HG03442 (cell line): ENCODE data around the gene MOB2.
"Not testable (repeated sequence)": the region's sequence is repeated elsewhere in the genome, so short reads cannot be mapped to it uniquely, and the experiment has no call there.

Source experiments
- ATAC-seq: cut with Tn5 transposase; IDR thresholded peaks from one replicate; pipeline ENCODE4 v1.9.1; 2021; ENCODE audit warnings: mild to moderate bottlenecking, moderate library complexity; ENCODE audit not compliant: unreplicated experiment

The MOB2 gene

DNA sequence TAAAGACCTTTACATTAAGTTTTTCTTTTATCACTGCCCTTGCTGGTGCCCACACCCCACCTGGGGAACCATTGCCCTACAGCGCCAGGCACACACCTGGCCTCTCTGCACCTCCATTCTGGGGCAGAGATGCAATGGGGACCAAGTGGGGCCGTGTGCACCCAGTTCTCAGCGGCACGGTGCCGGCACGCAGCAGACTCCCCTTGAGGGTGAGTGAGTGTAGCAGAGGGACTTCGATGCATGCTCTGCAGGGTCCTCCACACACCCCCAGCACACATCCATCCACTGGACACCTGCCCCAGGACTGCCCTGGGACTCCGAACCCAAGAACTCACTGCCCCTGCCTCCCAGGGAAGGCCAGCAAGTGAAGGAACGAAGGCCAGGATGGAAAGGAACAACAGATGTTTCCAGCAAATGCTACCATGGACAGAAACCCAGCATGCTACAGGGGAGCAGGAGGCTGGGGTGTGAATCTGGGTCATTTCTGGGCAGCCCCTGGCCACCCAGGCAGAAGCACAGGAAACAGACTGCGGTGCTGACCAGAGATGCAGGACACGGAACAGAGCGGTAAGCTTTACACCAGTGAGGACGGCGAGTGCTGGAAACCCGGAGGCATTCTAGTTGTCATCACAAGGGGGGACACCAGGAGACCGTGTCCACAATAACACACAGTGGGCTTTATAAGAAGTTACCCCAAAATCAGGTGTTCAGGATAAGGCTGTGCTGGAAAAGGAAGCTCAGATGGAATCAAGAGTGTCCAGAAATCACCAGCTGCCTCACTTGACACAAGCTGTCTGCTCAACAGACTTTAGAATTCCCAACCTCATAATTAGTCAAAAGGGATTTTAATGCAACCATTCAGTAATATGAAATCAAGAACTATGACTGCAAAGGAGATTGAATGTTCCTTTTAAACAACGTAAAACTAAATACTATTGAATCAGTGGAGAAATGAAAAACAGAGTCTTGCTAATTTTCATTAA, 32.7 kb upstream of the MOB2 start:
- ATAC-seq = no peak

DNA sequence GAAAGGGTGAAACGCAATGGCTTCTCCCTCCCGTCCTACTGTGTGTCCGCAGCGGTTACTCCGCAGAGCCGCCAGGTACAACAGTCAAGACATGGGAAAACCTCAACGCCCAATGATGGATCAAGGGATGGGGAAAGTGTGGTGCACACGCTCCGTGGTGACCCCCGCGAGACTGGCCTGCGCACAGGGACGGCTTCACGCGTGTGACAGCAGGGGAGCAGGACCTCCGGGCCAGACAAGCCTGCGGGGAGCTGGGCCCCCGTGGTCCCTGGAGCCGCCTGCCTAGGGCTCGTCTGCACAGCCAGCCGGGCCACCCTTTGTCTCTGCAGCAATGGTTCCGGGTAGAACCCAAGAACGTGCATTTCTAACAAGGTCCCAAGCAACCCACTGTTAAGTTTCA, 31.7 kb upstream of the MOB2 start:
- ATAC-seq = no peak

DNA sequence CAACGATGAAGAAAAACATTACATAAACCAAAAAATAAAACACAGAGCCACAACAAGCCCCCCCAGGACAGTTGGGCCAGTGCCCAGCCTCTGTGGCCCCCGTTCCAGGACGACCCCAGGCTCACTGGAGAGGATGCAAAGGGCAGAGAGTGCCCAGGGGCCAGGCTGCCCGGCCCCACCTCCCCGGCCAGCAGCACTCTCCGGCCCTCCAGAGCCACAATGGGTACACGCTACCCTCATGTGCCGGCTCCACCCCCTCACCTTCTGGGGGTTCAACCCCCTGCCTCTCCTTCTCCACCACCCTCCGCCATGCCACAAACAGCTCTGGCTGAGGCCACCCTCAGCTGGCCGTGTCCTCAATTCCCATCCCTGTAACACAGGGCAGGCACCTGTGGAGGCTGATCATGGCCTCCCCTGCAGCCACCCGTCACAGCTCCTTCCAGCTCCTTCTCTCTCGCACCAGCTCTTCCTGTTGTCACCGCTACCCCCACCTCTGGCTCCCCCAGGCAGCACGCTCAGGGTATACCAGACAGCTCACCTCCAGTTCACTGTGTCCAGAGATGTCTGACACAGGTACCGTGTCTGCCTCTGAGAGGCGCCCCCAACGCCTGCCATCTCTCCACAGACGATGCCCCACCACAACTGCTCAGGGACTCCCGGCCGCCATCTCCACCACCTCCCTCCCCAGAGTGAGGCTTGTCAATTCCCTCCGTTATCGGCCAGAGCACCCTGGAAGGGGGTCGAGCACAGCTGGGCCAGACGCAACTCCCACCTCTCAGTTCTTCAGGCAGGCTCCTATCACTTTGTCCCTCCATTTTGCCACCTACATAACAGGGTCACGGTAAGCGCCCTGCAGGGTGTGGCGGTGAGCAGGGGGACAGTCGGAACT, 30.8 kb upstream of the MOB2 start:
- no peak for ATAC-seq

- no peak for ATAC-seq
Observed at GRCh38 chr11:1516273-1517067, 29.9 kb upstream of the MOB2 start.

GRCh38 chr11:1515082-1516060, 28.8 kb upstream of the MOB2 start:
- ATAC-seq = no peak

DNA sequence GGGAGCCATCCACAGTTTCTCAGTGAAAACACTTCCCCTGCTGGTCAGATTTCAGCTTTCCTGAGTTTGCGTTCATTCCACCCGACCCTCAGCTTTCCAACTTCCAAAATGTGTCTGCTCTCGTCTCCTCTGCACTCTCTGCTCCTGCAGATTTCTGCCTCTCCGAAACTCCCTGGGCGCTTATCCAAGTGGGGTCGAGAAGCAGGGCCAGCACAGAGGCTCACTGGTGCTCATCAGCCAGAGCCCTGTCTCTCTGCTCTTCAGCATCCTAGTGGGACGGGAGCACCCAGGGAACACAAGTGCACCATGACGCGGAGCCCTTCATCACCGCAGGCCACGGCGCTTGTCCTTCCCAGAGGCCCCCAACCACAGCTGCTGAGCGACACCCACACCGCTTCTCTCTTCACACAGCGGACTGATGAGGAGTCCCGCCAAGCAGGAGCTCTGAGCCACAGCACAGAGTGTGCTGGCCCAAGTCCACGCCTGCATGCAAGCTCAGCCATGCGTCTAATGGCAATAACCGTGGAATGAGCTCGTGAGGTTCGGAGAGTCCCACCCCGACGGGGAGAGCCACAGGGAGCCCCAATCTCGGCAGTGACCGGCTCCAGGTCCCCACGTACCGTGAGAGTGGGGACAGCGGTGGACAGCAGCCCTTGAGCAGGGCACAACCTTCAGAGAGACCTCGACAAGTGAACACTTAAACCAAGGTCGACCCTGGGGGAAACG, 27.9 kb upstream of the MOB2 start:
- ATAC-seq = no peak

DNA sequence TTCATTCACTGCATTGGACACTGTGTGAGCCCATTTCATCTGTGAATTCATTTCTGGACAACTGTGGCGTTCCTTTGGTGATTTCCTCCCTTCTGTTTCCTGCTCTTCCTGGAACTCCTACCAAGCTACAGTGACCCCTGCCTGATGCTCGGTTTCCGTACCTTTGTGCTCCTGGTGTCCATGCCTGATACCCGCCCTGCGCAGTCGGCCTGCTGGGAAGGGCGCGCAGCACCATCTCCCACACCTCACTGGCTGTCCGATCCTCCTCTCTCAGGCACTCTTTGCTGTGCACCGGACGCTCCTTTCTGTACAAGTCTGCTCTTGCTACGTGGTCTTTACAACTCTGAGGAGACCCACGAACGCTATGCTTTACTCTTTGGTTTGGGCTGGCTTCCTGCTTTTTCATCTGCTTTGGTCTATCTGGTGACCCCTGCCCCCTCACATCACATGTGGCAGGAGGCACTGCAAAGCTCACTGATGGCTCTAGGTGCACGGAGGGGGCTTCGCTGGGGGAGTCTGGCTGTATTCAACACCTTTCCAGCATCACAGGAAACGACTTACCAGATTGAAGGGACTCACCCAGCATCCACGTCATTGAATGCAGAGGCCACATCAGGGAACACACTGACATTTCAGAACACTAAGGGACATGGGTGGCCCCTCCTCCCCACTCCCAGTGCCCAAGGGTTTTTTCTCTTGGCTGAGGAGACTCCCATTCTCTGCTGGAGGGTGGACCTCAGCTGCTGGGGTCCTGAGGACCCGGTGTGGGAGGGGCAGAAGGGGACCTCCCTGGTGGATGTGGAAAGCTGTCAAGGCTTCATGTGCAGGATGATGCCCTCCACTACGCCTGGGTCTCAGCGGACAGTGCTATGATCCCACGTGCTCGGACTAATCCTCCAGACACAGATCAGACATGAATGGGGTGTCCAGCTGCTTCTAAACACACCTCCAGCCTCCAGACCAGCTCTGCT, 27.0 kb upstream of the MOB2 start:
- ATAC-seq = no peak

DNA sequence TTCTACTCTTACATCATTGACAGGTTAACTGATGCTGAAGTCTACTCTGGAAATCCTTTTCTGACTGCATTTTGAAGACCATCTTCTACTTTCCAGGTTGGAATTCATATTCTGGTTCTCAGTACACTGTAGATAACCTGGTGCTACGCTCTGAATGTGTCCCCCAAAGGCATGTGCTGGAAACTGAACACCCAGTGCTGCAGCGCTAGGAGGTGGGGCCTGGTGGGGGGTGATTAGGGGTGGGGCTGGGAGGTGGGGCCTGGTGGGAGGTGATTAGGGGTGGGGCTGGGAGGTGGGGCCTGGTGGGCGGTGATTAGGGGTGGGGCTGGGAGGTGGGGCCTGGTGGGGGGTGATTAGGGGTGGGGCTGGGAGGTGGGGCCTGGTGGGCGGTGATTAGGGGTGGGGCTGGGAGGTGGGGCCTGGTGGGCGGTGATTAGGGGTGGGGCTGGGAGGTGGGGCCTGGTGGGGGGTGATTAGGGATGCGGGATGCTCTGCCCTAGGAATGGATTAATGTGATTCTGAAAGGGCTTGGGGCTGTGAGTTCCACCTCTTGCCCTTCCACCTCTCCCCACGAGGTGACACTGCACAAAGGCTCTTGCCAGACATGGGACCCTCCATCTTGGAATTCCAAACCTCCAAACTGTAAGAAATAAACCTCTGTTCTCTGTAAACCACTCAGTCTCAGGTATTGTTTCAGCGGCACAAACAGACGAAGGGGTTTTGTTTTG, 26.1 kb upstream of the MOB2 start:
- ATAC-seq = not testable (repeated sequence)

DNA sequence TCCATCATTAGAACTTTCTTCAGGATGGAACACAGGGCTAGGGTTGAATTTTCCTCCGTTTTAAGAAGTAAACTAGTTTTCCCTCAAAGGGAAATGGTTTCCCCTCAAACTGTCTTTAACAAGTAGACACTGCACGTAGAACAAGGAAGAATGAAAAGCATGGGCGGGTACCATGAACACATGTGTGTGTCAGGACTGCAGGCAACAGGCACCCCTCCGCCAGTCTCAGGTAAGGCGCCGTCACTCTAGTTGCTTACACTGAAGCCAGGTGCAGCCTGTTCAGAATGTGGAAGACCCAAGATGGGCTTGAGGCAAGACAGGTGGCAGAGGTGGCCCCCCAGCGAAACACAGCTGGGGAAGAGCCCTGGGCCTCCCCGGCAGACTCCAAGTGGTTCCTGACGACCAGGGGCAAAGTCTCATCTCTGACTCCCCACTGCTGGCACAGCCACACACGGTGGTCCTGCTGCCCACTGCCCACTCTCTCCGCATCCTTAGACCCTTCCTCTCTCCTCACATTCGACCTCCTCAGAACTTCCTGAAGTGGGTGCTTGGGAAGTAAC, 25.4 kb upstream of the MOB2 start:
- ATAC-seq = no peak

DNA sequence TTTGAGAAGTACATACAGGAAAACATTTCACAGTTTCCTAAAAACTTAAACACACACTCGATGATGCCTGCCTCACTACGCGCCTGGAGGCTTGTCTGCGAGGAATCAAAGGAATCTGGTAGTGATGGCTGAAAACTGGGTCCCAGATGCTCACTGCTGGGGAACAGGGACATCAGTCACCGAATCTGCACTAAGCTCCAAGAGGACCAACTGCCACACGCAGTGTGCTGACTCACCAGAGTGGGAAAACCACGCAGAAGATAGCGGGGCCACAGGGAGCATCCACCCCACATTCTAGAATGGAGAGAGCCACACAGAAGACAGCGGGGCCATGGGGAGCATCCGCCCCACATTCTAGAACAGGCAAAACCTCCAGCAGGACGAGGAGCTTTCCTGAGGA, 24.3 kb upstream of the MOB2 start:
- no peak for ATAC-seq

DNA sequence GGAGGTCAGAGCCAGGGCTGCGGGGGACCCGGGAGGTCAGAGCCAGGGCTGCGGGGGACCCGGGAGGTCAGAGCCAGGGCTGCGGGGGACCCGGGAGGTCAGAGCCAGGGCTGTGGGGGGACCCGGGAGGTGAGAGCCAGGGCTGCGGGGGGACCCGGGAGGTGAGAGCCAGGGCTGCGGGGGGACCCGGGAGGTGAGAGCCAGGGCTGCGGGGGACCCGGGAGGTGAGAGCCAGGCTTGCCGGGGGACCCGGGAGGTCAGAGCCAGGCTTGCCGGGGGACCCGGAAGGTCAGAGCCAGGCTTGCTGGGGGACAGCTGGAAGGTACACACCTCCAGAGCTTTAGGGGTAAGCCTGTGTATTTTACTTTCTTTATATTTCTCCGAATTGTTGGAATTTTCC, 23.8 kb upstream of the MOB2 start:
- ATAC-seq = not testable (repeated sequence)

- no peak for ATAC-seq
Observed at GRCh38 chr11:1509626-1510255, 23.2 kb upstream of the MOB2 start.

DNA sequence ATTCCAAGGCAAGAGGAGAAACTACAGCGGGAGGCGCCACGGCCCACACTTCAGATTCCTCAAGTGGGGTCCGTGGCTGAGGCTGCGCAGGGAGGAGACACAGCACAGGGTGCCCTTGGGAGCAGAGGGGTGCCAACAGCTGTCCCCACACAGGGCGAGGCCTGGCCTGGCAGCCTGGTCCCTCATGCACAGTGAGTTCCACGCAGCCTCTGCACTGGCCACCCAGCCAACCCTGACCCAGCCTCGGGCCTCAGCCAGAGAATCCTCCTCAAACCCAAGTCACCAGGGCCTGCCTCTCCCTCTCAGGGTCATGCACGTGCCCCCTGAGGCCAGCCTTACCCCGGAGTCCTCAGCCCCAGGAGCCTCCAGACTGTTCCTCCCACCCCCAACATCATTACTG, 22.4 kb upstream of the MOB2 start:
- ATAC-seq = no peak

- ATAC-seq = no peak
Observed at GRCh38 chr11:1508491-1508891, 21.9 kb upstream of the MOB2 start.

DNA sequence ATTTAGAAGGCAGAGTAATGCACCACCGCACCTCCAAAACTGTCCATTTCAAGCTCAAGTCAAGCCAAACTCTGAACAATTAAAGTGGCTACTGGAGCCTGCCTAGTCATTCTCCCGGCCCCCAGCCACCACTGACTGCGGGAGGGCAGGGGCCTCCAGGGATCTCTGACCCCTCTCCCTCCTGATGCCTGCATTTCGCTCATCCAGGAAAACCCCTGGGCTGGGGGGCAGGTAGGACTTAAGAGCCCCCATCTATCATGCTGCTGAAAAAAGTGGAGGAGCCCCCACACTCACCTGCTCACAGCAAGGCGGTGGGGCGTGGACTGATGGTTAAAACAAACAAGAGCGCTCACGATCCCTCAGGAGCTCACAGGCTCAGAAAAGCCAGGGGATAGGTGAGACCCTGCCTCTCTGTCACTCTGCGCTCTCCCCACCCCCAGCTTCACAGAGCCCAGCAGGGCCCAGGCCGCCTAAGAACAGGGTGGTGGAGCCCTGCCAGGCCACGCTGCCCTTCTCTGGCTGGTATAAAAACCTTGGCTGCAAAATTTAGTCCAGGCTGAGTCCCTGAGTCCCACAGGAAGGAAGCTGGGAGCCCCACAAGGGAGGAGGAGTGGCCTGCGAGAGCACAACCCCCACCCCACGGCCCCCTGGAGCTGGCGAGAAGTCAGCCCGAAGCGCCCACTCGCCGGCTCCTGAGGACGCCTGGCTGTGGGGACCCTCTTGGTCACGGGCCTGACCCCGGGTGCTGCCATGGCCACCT, 21.0 kb upstream of the MOB2 start:
- ATAC-seq = no peak

GRCh38 chr11:1506981-1507380, 20.4 kb upstream of the MOB2 start:
- ATAC-seq = no peak
